GM12873 (cell line): ENCODE results near the gene USP16.

Source experiments
- TF ChIP-seq, protein P1 (sequence below): IDR thresholded peaks from 2 replicates; pipeline ENCODE4 v1.5.1; 2012; ENCODE audit warnings: low read depth, mild to moderate bottlenecking, moderate library complexity, low read length, control low read depth; ENCODE audit not compliant: insufficient read depth; ENCODE audit errors: missing control alignments

Gene USP16

DNA sequence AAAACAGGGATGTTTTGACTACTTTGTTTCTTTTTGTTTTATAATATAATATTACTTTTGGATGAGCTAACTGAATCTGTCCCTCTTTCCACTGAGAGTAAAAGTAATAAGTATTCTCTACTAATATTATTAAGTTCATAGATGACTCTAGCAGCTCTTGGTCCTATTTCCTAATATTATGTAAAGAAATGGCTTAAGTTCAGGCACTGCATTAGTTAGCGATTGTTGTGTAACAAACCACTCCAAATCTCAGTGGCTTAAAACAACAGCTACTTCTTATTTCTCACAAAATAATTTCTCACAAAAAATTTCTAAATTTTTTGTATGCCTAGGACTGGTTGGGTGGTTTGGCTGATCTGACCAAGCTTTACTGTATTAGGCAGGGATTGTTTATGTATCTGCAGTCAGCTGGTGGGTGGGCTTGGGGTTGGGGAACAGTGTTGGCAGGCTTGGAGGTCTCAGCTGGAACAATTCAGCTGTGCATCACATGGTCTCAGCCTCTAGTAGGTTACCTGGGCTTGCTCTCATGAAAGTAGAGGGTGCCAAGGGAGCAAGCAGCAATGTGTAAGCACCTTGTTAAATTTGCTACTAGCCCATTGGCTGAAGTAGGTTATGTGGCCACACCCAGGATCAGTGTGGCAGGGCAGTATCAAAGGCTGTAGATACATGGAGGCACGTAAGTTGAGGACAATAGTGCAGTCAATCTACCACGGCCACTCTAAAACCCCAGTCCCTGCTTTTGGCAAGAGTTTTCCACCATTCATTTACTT, 57.8 kb downstream of the USP16 start:
- TF ChIP-seq, protein P1, sequence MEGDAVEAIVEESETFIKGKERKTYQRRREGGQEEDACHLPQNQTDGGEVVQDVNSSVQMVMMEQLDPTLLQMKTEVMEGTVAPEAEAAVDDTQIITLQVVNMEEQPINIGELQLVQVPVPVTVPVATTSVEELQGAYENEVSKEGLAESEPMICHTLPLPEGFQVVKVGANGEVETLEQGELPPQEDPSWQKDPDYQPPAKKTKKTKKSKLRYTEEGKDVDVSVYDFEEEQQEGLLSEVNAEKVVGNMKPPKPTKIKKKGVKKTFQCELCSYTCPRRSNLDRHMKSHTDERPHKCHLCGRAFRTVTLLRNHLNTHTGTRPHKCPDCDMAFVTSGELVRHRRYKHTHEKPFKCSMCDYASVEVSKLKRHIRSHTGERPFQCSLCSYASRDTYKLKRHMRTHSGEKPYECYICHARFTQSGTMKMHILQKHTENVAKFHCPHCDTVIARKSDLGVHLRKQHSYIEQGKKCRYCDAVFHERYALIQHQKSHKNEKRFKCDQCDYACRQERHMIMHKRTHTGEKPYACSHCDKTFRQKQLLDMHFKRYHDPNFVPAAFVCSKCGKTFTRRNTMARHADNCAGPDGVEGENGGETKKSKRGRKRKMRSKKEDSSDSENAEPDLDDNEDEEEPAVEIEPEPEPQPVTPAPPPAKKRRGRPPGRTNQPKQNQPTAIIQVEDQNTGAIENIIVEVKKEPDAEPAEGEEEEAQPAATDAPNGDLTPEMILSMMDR, result no peak

DNA sequence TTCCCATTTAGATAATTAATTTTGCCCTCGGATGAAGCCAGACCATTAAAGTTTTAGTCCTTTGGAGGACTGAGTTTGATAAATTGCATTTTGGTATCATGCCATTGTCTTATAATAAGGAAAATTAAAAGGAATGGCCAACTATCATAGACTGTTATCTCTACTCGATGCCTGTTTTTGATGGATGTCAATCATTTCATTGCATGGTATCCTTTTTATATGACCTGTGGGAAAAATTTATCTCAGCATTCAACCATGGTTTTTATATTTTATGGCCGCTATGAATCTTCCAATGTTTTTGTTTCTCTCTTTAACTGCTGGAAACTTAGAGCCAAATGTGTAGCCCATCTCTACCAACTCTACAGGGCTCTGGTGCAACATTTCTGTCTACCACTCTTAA, 58.8 kb downstream of the USP16 start:
- TF ChIP-seq, protein P1, result no peak

DNA sequence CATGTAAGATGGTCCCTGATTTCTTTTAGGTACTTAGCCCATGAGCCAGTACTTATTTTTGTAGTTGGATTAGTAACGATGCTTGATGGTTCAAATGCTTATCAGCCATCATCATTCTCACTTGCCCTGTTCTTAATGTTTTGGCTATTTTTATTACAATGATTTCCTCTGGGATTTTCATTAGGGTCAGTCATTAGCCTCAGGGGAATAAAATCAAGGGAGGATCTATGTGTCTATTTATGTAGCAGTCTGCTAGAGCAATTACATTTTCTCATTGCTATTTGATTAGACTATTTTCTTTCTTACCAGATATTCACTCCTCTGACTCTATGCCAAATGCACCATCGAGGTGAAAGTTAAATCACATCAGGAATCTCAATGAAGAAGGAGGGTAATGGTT, 59.9 kb downstream of the USP16 start:
- TF ChIP-seq, protein P1, result no peak

DNA sequence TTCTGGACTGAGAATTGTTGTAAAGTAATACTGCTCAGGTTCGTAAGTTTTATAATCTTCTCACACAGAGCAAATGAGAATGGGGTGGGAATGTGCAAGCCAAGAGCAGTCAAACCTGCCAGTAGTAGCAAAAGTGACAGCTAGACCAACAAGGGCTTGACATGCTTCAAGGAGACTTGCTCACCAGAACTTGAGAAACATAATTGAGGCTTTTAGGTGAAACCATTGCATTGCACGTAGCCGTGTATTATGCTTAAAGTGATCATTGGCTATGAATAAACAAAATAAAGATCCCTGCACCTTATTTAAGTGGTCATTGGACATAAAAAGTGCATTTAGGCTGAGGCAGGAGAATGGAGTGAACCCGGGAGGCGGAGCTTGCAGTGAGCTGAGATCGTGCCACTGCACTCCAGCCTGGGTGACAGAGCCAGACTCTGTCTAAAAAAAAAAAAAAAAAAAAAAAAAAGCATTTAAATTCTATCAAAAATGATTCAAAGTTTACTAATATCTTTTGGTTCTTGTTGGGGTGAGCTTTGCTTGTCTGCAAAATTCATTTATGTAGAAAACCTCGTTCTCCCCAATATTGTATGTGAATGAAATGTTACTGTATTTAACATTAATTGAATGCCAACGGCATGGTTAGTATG, 60.8 kb downstream of the USP16 start:
- TF ChIP-seq, protein P1, result no peak

DNA sequence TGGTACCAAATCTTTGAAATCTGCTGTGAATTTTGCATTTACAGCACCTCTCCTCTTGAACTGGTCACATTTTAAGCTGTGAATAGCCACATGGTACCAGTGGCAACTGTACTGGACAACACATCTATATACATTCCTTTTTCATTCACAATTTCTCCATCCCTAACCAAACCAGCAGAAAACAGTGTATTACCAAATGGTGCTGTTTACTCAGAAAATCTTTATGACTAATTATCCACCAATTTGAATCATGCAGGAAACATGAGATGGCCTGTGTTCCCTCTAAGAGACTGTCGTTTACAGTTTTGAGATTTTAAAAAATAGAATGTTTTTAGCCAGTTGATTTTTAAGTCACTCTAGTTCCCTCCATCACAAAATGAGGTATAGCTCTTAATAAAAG, 66.6 kb downstream of the USP16 start:
- TF ChIP-seq, protein P1, result no peak

DNA sequence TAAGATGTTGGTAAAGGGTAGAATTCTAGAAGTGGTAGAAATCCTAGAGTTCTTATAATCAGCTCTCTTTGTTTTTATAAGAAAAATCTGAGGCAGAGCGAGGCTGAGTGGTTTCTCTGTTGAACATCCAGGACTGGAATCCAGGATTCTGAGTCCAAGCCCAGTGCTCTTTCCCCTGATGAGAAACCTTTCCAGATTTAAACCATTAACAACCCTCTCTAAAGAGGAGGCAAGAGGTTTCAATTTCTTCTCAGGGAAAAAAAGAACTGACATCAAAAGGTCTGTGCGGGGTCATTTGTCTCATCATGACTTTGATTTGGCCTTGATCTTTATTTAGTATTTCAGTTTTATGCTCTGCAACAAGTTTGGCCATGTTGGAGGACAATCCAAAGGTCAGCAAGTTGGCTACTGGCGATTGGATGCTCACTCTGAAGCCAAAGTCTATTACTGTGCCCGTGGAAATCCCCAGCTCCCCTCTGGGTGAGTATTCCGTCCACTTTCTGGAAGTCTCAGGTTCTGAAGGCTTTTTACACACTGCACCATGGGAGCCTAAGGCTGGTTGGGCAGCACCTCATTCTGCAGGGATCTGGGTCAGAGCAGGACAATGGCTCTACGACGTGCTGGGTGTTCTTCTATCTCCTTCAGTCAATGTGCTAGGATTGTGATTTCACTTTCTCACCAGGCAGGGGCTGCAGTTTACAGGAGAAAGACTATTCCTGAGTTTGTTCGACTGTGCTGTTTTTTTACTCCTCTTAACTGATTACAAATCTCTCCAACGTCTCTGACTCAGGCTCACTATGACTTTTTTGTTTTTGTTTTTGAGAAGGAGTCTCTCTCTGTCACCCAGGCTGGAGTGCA, 67.9 kb downstream of the USP16 start:
- TF ChIP-seq, protein P1, result no peak
